Measurements from ENCODE around the gene GSN.
A peak's percentile ranks its signal among the peaks of the same experiment; 100 is the strongest.
"Not testable (repeated sequence)": the region's sequence is repeated elsewhere in the genome, so short reads cannot be mapped to it uniquely, and the experiment has no call there.

Gene GSN

DNA sequence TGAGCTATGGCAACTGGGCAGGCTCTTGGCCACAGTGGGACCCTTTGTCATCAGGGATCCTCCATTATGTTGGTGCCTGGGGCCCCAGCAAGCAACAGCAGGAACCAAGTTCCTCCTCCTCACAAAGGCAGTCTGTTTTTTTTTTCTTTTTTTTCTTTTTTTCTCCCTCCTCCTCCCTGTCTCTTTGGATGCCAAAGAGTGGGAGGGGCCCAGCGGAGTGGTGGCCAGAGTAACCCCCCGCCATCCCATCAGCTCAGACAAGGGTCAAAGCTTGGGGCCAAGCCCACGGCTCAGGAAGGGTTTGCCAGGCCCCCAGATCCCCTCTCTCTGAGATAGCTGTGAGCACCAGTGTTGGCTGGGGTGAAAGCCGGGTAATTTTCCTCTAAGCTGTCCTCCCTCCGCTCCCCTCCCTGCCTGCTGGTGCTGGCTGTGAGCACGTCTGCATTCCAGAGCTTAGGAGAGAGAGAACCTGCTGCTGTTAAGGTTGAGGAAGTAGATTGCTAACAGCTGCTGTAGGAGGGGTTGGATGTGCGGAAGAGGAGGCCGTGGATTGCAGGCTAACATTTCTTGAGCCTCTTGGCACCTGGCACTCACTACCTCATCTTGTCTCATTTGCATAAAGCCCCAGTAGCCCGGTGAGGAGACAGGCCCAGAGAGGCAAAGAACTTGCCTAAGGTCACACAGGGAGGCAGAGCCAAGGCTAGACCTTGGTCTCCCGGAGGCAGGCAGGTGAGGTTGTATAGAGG lies 21.2 kb downstream of the GSN start:
- no peak for DNase-seq

DNA sequence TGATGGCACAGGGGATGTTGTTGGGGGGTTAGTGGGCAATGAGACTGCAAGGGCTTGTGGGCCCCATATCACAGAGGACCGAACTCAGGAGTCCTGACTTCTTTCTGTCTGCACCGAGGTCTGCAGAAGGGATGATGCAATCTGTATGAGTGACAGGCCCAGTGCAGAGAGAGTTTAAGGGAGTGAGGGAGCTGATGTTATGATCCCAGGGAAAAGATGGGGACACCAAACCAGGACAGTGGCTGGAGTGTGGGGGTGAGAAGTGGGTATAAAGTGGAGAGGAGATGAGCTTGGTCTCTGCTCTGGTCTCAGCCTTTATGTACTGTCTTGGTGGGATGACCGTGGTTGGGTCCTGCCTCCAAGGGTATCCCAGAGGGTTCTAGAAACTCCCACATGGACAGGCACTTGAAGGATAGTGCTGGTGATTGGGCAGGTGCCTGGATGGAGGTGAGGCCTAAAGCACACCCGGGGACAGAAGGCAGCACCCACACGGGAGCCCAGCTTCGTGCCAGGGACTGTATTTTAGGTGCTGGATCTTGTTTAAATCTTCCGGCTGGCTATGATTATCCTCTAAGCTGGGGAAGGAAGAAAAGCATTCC lies 21.9 kb downstream of the GSN start:
- DNase-seq: no peak

DNA sequence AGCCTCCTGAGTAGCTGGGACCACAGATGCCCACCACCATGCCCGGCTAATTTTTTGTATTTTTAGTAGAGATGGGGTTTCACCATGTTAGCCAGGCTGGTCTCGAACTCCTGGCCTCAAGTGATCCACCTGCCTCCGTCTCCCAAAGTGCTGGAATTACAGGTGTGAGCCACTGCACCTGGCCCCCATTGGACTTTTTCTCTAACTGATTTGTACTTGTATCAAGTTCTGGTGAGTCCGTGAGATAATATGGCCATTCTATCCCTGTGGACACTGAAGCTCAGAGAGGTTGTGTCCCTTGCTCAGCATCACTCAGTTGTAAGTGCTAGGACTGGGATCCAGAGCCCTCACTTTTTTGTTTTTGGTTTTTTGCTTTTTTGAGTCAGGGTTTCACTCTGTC lies 23.6 kb downstream of the GSN start:
- not testable (repeated sequence) for DNase-seq

DNA sequence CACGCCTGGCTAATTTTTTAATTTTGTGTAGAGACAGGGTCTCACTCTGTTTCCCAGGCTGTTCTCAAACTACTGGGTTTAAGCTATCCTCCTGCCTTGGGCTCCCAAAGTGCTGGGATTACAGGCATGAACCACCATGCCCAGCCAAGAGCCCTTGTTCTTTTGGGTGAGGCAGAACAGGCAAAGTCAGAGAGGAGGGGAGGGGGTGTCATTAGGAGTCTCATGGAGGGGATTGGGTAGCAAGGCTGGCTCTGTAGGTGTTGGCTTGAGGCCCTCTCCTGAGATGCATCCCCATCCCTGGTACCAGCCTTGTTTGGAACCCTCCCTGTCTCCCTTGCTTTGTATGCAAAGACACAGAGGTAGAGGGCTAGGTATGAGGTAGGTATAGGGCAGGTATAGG lies 24.1 kb downstream of the GSN start:
- DNase-seq: no peak

DNA sequence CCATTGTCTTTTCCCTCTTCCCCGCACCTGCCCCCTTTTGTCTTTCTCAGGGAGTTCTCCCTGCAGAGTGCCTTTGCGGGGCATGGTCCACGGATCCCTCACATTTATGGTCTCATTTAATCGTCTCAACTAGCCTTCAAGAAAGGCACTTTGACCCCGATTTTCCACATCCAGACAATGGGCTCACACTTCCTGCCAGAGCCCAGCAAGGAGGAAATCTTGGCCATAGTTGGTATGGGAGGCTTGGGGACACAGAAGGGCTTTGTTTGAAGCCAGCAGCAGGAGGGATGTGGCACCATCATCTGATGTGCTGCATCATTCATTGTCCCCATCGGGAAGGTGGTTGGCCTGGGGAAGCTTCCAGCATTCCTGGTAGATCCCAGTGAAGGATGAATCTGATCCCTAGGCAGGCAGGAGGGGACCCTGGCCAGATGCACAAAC lies 24.9 kb downstream of the GSN start:
- DNase-seq: no peak

DNA sequence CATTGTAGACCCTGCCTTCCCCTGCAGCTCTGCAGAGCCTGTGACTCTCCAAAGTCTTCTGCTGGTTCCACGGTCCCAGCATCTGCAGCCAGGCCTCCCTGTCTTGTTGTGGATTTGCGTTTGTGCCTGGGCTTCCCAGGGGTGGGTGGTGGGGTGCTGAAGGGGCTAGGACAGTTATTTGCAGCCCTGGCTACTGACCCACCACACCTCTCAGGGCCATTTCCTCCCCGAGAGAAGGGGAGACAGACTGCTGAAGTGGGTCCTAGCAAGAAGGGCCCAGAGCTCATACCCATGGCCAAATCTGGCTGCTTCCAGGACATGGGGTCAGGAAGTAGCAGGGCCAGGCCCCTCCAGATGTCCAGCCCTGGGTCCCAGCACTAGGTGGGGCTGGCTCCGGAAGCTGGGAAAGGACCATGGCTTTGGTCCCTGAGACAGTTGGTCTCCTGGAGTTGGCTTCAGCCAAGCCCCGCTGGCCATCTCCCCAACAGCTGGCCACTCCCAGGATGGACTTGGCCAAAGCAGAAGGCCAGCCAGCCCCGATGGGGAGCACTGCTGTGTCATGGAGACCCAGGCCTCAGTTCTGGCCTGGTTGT lies 26.3 kb downstream of the GSN start:
- DNase-seq: no peak

DNA sequence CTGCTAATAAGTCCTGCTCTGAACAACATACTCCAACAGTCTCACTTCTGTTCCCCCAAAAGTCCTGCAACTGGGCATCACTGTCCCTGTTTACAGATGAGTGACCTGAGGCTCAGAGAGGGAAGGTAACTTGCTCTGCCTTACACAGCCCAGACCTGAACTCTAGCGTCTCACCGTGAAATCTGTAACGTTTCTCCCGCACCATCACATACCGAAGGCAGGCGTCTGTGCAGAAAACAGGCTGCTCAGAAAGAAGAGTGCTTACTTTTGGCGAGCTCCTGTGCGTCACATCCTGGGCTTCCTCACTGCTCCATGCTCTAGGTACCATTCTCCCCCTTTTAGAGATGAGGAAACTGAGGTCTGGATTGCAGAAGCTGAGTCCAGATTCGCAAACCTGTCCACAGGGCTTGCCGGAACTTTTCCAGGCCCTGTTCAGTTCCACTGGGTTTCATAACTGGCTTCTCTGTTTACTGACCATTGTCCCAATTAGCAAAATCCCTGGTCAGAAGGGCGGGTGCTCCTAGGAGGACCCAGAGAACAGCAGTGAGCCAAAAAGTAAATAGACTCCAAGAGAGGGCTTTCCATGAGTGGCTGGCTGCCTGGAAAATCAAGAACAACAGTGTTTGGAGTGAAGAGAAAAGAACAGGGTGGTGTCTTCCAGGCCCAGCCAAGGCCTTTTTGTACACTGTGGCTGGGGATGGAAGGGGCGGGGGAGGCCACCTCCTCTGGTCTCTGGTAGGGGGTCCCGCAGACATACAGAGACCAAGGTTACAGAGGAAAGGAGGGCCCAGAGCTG lies 27.1 kb downstream of the GSN start:
- DNase-seq: no peak

DNA sequence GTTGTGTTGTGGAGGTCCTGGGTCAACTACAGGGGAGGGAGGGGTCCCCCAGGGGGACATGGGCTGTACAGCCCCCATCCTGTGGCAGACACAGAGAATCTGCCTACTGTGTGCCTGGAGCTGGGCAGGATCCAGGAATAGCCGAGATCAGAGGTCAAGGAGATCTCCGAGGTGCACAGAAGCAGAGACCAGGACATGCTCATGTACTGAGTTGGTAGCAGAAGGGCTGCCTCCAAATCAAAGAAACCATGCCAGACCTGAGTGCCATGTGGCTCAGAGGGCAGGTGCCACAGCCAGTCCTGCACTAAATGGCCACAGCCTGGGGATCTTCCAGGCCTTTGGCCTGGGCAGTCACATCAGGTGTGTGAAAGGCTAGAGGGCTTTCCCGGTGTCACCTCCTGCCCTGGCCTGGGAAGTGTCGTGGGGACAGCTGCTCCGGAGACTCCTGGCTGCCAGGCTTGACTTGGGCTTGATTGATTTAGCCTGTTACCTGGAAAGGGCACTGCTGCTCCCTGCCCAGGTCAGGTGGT lies 27.8 kb downstream of the GSN start:
- no peak for DNase-seq

DNA sequence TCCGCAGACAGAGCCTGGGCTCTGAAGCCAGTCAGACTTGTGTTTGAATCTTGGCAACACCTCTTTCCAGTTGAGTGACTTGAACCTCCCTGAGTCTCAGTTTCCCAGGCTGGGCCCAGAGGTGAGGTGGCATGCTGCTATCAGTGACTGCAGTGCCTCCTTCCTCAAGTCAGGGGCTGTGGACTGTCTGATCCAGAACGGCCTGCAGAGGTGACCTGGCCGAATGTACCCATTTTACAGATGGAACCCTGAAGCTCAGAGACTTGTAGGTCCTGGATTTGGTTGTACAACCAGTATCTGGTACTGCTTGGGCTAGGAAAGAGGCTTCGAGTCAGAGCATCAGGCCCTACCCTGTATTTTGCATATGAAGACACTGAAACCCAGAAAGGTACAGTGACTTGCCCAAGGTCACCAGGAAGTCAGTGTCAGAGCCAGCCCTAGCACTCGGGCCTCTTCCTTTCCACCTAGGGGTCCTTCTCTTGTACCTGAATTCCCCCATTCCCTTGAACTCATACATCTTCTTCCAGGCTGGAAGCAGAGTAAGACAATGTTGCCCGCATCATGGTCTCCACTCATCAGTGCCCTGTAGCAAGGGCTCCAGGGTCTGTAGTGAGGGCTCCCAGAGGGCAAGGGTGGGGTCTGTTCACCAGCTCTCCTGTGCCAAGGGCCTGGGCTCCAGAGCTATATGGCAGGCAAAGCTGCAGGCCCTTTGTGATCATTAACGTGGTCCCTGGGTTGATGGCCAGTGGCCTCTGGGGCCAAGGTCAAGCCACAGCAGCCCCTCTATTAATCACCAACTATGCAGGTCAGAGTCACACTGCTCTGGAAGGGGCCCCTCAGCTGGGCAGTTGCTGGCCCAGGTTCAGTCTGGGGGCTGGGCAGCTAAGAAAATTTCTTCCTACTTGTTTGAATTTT lies 28.5 kb downstream of the GSN start:
- DNase-seq: no peak

DNA sequence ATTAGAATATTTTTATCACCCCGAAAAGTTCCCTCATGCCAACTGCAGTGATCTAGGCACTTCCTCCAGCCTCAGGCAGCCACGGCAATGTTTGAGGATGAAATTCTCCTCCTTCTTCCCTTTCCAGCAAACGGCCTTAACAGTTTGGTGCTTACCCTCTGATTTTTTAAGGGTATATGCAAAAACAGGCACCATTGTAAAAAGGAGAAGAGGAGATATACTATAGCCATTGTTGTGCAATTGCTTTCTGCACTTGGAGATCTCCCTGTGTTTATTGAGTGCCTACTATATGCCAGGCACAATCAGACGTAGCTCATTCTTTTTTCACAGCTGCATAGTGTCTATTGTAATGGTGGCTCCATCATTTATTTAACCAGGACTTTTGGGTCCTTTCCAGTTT lies 29.4 kb downstream of the GSN start:
- no peak for DNase-seq

DNA sequence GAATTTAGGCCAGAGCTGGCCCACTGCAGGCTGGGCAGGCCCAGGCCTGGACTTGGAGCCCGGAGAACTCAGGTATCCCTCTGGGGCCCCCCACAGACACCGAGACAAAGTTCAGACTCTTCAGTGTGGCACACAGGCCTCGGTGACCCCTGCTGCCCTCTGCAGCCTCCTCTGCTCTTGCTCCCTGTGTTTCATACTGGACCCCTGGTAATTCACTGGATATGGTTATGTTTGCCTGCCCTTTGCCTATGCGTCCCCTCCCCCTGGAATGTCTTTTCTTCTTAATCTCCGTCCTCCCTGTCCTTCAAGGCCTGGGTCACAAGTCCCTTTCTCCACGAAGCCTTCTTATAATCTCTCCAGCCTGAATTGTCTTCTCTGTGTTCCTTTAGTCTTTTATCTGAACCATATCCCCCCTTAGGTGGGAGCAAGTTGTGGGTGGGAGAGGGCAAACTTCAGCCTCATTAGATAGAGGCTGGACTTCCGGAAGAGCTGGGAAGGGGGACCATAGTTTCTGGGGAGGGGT lies 30.1 kb downstream of the GSN start:
- DNase-seq: no peak

DNA sequence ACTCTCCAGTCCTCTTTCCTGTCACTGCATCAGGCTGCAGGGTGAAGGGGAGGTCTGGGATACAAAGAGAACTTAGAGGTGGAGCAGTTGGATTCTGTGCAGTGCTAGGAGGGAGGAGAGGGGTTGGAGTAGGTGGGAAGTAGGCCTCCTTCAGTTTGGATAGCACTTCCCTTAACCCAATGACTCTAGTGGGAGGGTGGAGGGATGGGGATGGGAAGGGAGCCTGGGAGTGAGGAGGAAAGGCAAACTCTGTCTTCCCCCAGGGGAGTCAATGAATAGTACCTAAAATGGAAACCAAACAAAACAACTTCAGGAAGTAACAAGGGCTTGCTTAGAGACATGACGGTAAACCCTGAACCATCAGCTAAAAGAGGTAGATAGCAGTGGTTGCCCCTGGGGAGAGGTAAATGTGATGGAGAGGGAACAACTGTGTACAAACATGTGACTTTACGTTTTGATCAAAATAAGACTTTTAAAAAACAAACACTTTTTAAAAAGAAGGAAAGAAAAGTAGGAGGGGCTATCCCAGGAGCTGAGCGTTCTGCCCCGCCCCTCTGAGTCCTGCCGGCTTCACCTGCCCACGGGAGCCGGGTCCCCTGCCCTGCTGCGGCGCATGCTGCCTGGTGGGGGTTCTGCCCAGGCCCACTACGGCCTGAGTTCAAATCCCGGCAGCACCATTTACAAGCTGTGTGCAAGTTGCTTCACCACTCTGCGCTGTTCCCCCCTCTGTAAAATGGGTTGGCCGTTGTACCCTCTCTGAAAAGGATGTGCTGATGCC lies 30.9 kb downstream of the GSN start:
- no peak for DNase-seq

DNA sequence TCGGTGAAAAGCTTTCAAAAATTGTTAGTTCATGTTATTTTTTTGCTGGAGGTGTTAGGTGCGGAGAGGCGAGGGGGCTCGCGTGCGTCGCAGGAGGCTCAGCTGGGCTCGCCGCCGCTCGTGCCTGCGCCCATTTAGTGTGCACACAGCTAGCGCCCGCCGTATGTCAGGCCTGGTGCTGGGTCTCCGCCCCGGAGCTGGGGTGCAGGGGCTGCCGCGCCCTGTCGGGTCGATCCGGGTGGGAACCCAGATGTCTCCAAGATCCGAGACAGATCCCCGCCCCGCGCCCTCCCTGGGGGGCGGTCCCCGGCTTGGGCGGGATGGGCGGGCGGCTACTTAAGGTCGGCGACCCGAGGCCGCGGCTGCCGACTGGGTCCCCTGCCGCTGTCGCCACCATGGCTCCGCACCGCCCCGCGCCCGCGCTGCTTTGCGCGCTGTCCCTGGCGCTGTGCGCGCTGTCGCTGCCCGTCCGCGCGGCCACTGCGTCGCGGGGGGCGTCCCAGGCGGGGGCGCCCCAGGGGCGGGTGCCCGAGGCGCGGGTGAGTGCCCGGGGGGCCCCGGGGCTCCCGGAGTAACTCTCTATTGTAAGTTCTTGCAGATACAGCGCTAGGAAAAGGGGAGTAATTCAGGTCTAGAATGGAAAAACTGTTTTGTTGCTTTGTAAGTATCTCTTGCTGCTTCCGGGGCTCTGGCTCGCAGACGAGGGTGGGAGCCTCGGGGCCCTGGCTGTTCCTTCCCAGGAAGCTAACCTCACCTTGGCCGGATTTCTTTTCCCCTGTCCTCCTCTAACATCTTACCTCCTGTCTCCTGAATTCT lies 31.7 kb downstream of the GSN start:
- DNase-seq: peak in 1 of 2 experiments; percentile 21

DNA sequence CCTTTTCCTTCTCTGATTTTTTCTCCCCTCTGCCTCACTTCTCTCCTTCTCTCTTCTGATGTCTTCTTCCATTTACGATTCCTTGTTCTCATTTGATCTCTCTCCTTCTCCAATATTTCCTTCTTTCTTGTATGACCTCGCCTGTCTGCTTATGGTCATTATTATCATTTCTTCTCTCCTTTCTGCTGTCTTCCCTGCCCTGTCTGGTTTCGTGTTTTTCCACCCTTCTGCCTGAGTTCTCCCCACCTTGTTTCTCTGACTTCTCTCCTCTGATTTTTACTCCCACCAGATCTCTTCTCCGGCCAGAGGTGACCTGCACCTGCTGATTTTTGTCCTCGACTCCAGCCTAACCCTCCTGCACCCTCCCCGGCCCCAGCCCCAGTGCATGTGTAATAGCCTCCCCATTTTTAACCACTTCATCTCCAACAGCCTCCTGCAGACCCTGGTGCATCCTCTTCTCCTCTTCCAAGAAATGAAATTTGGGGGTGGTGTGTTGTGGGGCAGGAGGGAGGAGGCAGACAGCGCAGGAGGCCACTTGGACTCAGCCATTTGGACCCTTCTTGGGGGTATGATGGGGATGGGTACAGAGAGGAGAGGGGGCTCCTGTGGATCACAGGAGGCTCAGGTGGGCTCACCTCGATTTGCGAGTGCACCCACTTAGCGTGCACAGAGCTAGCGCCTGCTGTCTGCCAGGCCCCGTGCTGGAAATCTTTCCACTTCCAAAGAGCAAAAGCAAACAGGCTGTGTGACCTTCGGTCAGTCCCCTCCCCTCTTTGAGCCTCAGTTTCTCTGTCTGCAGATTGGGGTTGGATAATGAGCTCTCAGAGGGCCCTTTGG lies 32.5 kb downstream of the GSN start:
- DNase-seq: no peak

DNA sequence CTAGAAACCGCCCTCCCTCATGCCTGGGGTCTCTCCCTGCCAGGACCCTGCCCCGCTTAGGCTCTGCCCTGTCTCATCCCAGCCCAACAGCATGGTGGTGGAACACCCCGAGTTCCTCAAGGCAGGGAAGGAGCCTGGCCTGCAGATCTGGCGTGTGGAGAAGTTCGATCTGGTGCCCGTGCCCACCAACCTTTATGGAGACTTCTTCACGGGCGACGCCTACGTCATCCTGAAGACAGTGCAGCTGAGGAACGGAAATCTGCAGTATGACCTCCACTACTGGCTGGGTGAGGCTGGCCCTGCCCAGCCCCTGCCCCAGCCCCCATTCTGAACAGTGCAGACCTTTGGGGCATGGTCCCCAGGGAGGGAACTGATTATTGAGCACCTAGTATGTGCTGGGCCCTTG lies 33.9 kb downstream of the GSN start:
- DNase-seq: no peak

DNA sequence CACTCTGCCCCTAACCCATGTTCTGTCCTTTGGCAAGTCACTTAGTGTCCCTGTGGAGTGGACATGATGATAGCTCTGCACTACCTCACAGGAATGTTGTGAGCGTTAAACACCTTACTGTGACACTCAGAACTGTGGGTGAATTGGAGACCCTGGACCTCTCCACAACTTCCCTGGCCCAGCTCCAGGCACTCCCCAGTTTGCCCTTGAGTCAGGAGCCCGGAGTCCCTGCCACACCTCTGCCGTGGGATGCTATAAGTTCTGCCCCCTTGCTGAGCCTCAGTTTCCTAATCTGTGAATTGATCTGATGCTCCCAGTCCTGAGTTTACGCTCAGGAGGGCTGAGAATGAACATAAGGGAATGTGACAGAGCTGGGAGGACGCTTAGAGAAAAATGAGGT lies 34.4 kb downstream of the GSN start:
- DNase-seq: no peak

DNA sequence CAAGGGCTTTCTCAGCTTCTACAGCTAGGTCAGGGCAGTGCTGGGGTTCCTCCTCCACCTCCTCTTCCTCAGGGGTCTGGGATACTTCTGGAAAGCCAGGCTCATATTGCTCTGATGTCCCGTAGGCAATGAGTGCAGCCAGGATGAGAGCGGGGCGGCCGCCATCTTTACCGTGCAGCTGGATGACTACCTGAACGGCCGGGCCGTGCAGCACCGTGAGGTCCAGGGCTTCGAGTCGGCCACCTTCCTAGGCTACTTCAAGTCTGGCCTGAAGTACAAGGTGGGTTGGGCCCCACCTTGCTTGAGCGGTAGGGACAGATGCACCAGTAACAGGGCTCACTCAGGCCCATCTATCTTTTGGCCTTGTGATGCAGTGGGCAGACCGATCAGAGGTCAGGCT lies 34.8 kb downstream of the GSN start:
- DNase-seq: no peak

DNA sequence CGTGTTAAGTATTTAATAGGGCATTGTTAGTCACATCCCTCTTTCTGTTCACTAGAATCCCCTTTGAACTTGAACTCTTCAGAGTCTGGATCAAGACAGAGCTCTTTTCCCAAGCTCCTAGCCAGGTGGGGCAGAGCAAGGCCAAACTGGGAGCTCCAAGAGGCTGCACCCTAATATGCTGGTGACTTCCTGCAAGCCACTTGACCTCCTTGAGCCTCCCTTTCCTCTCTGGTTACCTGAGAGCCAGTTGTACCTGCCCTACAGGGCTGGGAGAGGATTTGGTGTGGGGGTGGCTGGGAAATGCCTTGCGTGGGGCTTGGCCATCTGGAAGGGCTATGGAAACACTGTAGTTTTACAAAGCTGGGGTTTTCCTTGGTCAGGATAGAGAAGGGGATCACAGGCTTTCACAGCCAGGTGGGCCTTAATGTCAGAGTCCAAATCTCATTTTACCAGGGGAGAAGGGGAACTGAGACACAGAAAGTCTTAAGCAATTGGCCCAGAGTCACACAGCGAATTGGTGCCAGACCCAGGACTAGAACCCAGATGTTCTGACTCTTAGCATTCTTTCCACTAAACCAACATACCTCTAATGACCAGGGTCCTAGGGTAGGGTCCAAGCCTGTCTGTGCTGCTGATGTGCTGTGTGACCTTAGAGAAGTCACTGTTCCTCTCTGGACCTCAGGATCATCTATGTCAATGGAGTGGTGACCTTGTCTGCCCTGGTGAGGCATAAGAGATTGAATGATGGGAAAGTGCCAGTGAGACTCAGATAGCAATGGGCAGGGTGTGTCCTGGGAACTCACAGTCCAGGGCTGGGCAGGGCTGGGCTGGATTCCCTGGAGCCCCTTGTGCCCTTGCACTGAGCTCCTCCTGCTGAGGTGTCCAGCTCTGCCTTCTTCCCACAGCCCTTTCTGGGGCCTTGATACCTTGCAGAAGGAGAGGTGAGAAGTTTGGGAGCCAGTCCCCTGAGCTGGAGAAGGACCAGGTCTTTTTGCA lies 35.8 kb downstream of the GSN start:
- DNase-seq: no peak

Measured in activated CD4-positive, alpha-beta T cell treated with anti-CD3 and anti-CD28 coated beads, Interleukin-2, amount 50 U/mL, for 48 hours (primary cell).